ENCODE results near the gene CEACAM21. TPM values are rescaled to one million over a fixed set of nuclear protein-coding genes. Genes with fewer than 3 reads are reported as not detected.
"Not testable (repeated sequence)": the region's sequence is repeated elsewhere in the genome, so short reads cannot be mapped to it uniquely, and the experiment has no call there.

CEACAM21 gene
- polyA plus RNA-seq, 3 donors, result 1.3 to 1.8 (median 1.4) TPM

GRCh38 chr19:41577833-41578232 lies 1.9 kb downstream of the CEACAM21 start:
- DNase-seq (ENCODE audit: extremely low read depth in 1 of 11, low read depth in 9 of 11, low spot score in 4 of 11), result no peak

DNA sequence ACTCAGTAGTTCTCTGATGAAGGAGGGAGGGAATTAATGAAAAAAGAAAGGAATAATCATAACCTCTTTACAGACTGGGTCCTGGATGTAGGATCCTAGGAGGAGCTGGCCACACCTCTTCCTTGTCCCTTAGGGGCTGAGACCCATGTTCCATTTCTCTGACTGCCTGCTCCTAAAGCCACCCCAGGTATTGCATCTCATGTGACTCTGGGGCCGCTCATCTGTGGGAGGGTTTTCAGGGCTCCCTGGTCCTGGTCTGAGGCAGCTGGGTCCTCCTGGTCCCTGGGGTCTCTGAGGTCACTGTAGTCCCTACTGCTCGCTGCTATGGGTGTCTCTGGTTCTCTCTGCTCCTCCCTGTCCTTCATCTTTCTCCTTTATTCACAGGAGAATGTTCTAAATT lies 2.9 kb downstream of the CEACAM21 start:
- no peak for DNase-seq (ENCODE audit: extremely low read depth in 1 of 11, low read depth in 9 of 11, low spot score in 4 of 11)

DNA sequence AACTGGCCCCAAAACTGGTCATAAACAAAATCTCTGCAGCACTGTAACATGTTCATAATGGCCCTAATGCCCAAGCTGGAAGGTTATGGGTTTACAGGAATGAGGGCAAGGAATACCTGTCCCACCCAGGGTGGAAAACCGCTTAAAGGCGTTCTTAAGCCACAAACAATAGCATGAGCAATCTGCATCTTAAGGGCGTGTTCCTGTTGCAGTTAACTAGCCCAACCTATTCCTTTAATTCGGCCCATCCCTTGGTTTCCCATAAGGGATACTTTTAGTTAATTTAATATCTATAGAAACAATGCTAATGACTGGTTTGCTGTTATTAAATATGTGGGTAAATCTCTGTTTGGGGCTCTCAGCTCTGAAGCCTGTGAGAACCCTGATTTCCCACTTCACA lies 5.1 kb downstream of the CEACAM21 start:
- DNase-seq (ENCODE audit: extremely low read depth in 1 of 11, low read depth in 9 of 11, low spot score in 4 of 11), result not testable (repeated sequence)

GRCh38 chr19:41582577-41583182 lies 6.7 kb downstream of the CEACAM21 start:
- DNase-seq (ENCODE audit: extremely low read depth in 1 of 11, low read depth in 9 of 11, low spot score in 4 of 11), result not testable (repeated sequence)

- no peak for DNase-seq (ENCODE audit: extremely low read depth in 1 of 11, low read depth in 9 of 11, low spot score in 4 of 11)
Observed at GRCh38 chr19:41584260-41584810, 8.4 kb downstream of the CEACAM21 start.

DNA sequence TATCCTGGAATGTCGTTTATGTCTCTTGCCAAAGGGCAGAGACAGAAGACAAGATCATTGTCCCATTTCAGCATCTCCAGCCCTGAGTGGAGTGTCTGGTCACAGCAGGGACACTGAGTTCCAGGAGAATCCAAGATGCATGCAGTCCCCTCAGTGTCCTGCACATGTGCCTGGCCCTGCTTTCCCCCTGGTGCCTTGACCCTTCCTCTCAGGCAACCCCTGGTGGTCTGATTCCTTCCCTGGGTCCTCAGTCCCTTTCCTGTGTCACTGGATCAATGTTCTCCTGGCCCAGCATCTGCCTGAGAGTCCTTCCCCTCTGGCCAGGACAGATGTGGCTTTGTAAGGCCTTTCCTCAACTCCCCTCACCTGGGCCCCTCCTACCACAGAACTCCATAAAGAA lies 9.0 kb downstream of the CEACAM21 start:
- no peak for DNase-seq (ENCODE audit: extremely low read depth in 1 of 11, low read depth in 9 of 11, low spot score in 4 of 11)

DNA sequence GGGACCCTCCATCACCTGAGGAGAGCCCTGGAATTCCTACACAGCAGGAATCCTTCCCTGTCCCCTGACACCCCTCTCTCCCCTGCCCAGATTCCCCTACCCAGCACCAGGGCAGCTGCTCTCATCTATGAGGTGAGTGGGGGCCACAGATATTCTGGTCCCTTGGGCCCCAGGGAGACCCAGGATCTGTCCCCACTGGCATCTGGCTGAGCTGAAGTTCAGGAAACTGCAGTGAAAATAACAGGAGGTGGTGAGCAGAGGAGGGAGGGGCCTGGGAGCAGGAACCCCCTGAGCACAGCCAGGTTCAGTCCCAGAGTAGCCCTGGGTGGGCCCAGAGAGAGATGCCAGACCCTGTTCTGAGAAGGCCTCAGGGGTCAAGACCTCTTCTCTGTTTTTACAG lies 10.1 kb downstream of the CEACAM21 start:
- no peak for DNase-seq (ENCODE audit: extremely low read depth in 1 of 11, low read depth in 9 of 11, low spot score in 4 of 11)

- DNase-seq (ENCODE audit: extremely low read depth in 1 of 11, low read depth in 9 of 11, low spot score in 4 of 11), result no peak
Observed at GRCh38 chr19:41587101-41587837, 11.3 kb downstream of the CEACAM21 start.

DNA sequence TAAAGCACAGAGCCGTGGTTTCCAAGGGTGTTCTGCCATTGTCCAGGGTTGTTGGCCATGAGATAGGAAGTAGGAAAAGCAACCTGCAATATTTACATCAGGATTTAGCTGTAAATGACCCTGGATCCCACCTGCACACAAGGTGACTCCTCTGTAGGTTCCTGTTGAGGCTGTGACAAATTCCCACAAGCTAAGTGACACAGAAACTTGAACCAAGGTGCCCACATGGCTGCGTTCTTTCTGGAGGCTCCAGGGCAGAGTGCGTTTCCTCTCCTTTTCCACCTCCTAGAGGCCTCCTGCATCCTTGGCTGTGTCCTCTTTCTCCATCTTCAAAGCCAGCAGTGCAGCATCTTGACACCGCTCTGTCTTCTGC lies 11.9 kb downstream of the CEACAM21 start:
- no peak for DNase-seq (ENCODE audit: extremely low read depth in 1 of 11, low read depth in 9 of 11, low spot score in 4 of 11)

DNA sequence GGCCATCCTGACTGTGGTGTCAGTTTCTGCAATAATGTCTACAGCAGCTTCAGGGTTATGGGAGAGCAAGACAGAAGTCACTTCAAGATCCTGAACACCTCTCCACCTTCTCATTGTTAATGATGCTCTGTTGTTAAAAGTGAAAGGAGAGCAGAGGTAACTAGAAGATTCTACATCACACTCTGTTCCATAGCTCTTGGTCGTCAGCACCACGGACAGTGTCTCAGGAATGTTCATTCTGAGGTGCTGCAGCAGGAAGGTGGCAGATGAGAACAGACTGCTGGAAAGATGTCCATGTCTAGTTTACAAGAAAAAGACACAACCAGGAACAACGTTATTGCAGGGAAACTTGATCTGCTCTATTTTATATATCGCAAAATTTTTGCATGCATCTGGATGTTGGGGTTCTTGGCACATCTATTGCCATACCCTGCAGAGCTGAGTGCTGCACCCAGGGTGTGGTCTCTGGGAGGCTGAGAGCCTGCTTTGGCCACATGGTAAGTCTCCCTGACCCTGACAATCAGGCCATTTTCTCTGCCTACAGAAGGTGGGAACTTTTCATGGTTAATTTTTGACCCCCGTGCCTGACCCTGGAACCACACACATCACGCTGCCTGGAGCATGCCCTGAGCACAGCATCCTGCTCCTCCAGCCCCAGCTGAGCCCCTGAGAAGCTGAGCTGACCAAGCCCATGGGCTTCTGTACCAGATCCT lies 12.7 kb downstream of the CEACAM21 start:
- DNase-seq (ENCODE audit: extremely low read depth in 1 of 11, low read depth in 9 of 11, low spot score in 4 of 11), result peak in 6 of 11 donors; percentile 29 to 44 (median 38)

GRCh38 chr19:41589371-41589770 lies 13.4 kb downstream of the CEACAM21 start:
- DNase-seq (ENCODE audit: extremely low read depth in 1 of 11, low read depth in 9 of 11, low spot score in 4 of 11), result no peak

GRCh38 chr19:41590936-41591335 lies 15.0 kb downstream of the CEACAM21 start:
- no peak for DNase-seq (ENCODE audit: extremely low read depth in 1 of 11, low read depth in 9 of 11, low spot score in 4 of 11)

GRCh38 chr19:41591951-41592562 lies 16.1 kb downstream of the CEACAM21 start:
- DNase-seq (ENCODE audit: extremely low read depth in 1 of 11, low read depth in 9 of 11, low spot score in 4 of 11), result no peak

DNA sequence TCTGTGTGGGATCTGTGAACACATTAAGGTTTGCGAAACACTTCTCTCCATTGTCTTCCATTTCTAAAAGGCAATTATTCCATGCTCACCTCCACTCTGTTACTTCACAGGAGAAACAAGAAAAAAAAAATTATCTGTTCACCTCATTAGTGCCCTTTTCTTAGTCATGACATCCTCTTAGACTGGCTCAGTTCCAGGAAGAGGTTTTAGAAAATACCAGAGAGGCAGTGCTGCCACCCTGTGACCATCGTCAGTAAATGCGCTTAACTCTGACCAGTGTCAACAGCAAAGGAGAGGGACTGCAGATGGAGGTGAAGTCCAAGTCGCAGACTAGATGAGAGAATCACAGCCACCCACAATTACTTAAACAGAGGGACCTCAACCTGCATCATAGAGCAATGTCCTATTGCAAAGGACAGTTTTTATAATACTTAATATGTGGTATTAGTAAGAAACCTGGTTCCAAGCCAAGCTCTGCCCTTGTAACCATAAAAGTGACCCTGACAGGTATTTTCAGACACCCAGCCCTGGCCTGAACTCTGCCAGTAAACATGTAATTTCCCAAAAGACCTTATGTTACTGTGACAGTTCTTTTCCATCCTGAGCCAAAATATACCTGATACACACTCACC lies 19.4 kb downstream of the CEACAM21 start:
- DNase-seq (ENCODE audit: extremely low read depth in 1 of 11, low read depth in 9 of 11, low spot score in 4 of 11), result peak in 8 of 11 donors; percentile 8 to 31 (median 10)

DNA sequence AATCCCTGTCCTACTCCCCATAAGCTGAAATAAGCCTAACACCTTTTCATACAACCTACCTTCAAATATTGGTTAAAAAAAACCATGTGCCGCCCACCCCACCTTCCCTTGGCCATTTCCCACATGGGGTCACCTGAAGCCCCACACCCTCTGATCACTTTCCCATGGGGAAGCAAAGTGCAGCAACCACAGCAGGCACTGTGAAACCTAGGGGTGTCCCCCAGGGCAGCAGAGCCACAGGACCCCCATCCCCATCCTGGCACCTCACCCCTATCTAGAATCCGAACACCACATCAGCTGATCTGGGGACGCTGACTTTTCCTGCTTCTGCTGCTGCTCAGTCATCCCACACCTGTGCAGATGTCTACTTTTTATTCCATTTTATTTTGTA lies 19.9 kb downstream of the CEACAM21 start:
- DNase-seq (ENCODE audit: extremely low read depth in 1 of 11, low read depth in 9 of 11, low spot score in 4 of 11), result no peak

- DNase-seq (ENCODE audit: extremely low read depth in 1 of 11, low read depth in 9 of 11, low spot score in 4 of 11), result peak in 9 of 11 donors; percentile 8 to 34 (median 19)
Observed at GRCh38 chr19:41597600-41598041, 21.7 kb downstream of the CEACAM21 start.

- no peak for DNase-seq (ENCODE audit: extremely low read depth in 1 of 11, low read depth in 9 of 11, low spot score in 4 of 11)
Observed at GRCh38 chr19:41599175-41599966, 23.4 kb downstream of the CEACAM21 start.

- DNase-seq (ENCODE audit: extremely low read depth in 1 of 11, low read depth in 9 of 11, low spot score in 4 of 11), result no peak
Observed at GRCh38 chr19:41601771-41602170, 25.8 kb downstream of the CEACAM21 start.
